NCI-H460 (cell line): ENCODE results near the gene P2RX1. TPM values are rescaled to one million over a fixed set of nuclear protein-coding genes. Genes with fewer than 3 reads are reported as not detected.
A peak's percentile ranks its signal among the peaks of the same experiment; 100 is the strongest.

Experiments
- DNase-seq: peaks from one replicate; pipeline ENCODE4 v3.0.0-alpha.2; 2016; ENCODE audit warnings: low read depth; ENCODE audit errors: extremely low read depth
- total RNA-seq: library from RNA; depleted of rRNA; stranded (reverse); fragments of >200 nt; shearing (Covaris generic); gene quantifications from 2 replicates; pipeline ENCODE4 v1.2.3, GENCODE V29; 2014

Gene P2RX1
- total RNA-seq, 1 experiment from 2014 or later = not detected

DNA sequence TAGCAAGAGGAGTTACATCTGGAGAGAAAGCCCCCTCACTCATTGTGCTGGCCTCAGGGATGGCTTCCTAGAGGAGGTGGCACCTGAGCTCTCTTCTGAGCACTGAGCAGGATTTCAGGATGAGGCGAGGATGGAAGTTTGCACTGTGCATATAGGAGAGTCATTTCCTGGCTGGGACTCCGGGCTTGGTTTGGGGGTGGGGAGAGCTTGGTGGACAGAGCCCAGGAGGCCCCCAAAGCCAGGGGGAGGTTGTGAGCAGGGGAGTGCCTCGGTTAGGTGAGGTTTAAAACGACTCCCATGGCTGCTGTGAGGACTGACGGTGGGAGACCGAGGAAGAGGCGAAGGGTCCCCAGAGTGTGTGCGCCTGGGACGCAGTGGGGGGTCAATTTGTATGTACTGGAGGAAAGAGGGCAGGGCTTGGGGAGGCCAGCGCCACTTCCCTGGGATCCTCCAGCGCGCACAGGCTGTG, 24.6 kb downstream of the P2RX1 start:
- DNase-seq = no peak

DNA sequence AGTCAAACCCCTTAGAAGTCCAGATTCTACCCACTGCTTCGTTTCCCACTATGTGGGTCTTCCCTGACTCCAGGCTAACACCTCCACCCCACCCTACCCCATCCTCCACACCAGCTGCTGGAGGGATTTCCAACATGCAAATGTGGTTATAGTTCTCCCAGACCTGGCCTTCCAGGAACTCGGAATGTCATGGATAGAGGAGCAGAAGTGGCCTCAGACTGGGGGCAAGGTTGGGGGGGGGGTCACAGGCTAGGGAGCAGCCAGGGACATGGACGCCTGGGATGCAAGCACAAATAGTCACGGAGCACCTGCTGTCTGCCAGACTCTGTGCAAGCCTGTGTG, 25.4 kb downstream of the P2RX1 start:
- DNase-seq = no peak

DNA sequence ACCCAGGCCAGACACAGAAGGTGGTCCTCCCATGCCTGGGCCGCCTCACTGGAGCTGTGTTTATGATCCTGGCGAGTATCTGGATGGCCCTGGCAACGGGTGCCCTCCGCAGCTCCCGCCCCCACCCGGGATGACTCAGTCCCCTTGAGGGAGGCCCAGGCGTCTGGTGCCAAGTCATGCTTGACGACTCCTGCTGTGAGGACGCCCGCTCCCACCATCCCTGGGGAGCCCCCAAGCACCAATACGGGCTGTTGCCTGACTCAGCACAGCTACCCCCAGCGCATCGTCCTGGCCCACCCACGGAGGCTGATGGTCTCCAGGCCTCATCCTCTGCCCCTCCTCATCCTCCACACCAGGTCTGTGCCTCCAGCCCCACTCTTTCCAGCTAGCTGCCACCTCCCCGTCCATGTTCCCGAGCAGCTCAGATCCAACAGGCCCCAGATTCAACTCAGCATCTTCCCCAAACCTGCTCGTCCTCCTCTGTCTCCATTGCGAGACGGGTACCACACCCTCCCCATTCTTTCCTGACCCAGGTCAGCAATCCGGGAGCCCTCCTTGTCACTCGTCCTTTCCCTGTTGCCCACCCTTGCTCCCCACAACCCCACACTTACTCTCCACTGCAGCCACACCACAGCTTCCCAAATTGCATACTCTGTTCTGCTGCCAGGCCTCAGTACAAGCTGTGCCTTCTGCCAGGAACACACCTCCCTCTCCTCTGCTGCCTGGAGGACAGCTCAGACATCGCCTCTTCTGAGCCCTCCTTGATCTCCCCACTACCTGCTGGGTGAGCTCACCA, 26.0 kb downstream of the P2RX1 start:
- peak; percentile 91 for DNase-seq

DNA sequence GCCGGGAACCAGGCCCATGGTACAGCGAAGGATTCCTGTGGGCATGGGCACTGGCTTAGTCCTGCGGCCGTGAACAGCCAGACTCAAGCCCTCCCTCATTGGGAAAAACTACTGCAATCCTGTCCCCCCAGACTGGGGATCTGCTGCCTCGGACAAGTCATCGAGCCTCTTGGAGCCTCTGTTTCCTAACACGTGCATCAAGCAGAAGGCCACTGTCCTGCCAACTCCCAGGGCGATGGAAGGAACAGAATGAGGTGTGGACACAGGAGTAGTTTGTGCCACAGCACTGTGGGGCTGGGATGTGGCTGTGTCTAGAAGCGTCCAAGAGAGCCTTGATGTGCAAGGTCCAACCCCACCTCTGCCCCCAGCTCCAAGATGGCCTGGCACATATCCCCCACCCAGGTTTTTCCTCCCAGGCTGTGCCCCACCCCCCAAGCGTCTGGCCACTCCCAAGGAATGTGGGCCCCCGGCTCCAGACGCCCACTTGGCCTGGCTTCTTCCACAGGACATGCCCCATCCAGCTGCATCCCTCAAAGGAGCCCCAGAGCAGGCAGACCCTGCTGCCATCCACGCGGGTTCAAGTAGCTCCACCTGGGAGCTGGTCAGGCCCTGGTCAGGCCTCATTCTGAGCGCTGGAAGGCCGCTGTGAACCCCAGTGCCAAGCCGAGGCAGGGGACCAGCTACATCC, 26.8 kb downstream of the P2RX1 start:
- DNase-seq = no peak

DNA sequence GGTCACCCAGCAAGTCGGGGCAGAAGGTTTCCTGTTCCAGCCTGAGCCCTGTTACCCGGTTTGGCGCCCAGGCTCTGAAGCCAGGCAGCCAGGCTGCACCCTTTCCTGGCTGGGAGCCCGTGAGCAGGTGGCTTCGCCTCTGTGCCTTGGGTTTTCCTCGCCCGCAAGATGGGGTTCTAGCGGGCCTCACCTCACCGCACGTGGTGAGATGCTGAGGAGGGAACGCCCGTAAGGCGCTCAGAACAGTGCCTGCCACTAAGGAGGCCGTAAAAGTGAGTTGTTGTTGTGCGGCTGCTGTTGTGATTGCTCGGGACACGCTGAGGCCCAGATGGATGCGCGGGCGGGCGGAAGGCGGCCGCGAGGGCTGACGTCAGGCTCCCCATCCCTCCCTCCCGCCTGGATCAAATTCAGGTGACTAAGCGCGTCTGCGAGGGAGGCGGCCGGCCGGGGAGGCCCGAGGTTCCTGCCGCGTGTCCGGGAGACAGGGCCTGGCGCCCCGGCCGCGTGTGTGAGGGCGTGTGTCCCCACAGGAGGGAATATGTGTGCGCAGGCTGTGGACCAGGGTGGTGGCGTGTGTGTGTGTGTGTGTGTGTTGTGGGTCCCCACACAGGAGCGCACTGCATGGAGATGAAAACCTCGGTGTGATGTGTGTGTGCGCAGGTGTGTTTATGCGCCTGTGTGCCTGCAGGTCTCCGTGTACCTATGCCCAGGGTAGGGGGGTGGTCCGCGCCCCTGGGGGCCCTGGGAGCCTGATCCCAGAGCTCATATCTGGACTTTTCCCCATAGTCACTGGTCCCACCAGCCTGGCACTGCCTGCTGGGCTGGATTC, 27.7 kb downstream of the P2RX1 start:
- DNase-seq = peak; percentile 91

DNA sequence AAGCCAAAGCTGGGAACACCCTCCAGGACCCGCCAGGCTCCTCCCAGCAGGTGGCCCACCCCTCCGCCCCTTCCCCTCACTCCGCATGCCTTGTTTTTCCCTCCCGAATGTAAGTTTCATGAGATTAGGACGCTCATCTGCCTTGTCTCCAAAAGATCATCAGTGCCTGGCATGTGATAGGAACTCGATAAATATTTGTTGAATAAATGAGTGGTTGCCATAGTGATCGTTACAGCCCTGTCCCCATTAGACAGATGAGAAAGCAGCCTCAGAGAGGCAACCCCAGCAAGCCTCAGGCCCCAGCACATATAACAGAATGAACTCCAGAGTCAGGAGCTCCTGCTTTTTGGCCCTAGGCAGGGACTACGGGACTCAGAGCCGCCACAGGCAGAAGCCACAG, 28.5 kb downstream of the P2RX1 start:
- no peak for DNase-seq

DNA sequence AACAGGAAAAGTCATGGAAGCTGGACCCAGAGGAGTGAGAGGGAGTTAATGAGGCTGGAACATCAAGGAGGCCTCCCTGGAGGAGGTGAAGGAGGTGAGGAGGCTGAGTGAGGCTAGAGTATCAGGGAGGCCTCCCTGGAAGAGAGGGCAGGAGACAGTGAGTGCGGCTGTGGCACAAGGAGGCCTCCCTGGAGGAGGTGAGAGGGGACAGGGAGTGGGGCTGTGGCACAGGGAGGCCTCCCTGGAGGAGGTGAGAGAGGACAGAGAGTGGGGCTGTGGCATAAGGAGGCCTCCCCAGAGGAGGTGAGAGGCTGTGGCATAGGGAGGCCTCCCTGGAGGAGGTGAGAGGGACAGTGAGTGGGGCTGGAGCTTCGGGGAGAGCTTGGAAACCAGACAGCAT, 28.9 kb downstream of the P2RX1 start:
- DNase-seq = no peak

DNA sequence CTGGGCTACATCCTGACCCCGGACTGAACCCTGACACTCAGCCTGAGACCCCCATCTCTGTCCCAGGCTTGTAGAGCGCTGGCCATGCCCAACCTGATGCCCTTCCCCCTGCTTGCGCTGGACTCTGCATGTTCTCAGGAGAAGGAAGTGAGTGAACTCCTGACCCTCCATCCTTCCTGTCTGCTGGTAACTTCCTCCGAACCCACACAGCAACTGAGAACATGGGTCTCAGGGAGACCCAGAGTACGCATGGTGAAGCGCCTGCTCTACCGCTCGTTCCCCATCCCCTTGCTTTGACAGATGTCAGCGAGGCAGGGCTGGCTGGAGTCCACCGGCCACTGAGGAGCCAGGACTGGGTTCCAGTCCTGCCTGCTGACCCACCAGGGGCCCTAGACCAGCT, 29.5 kb downstream of the P2RX1 start:
- DNase-seq = no peak

DNA sequence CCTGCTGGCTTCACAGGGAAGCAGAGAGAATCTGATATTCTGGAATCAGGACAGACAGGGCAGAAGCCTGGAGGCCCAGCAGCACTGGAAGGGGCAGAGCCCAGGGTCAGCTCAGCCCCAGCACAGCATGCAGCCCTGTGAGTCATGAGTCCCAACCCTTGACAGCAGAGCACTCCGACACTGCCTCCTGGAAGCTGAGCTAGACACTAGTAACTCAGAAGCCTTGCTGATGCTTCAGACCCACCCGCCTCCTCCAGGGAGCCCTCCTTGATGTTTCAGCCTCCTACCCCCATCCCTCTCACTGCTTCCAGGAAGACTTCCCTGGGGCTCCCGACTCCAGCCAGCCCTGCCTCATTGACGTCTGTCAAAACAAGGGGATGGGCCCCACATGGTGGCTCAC, 30.3 kb downstream of the P2RX1 start:
- peak; percentile 9 for DNase-seq

DNA sequence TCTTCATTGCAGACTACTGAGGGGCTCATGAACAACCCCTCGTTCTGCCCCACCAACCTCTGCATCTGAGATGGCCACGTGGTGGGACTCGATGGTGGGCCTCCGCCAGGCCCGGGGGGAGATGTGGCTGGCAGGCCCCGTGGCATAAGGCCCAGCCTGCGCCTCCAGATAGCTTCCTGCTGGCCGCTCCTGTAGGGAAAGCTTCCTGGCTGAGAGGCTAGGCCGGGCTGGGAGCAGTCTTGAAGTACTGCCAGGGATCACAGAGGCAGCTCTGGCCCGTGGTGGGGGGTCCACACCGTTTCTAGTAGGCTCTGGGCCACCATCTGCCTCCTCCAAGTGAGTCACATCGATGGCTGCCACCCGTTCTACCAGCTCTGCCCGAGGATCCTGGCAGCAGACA, 31.0 kb downstream of the P2RX1 start:
- no peak for DNase-seq

DNA sequence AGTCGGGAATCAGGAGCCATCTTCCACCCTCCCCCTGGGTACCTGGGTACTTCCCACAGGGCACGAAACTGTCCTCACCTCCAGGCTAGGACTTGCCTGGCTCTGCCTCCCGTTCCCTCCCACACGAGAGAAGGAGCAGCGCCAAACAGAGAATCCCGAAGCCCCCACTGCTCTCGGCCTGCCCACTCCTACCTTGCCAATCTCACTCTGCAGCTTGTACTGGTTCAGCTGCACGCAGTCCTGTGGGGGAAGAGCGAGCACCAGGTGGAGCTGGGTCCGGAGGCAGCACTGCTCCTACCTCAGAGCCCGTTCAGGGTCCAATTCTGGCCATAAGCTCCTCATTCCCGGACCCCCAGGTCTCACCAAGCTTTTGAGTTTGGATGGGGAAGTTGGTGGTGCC, 32.1 kb downstream of the P2RX1 start:
- no peak for DNase-seq

DNA sequence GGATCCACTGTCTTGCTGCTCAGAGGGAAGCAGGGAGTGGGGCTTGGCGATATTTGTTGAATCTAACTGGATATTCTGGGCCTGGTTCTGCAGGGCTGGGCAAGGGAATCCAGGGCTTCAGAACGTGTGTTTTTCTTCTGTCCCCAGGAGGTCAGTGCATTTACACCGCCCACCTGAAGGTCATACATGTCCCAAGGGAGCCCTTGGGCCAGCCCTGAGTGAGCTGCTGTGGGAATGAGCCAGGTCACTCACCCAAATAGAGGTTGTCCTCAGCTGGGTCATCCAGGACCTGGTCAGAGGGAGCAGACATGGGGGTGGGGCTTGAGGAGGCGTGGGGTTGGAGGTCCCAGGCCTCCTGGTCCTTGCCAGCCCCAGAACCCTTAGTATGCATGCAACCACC, 34.0 kb downstream of the P2RX1 start:
- no peak for DNase-seq

DNA sequence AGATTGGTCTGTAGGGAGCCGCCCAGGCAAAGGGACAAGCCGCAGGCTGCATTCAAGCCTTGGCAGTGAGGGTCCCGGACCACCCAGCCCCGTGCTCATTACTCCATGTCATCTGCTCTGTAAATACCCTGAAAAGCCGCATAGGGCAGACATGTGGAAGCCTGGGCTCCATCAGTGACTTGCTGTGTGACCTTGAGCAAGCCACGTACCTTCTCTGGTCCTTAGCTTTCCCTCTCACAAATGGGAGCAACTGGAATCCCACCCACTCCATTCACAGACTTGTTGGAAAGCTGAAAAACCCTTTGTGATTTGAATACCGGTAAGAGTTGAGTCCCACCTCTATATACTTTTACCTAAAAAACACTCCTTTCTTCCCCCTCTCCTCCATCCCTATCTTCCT, 35.3 kb downstream of the P2RX1 start:
- no peak for DNase-seq

DNA sequence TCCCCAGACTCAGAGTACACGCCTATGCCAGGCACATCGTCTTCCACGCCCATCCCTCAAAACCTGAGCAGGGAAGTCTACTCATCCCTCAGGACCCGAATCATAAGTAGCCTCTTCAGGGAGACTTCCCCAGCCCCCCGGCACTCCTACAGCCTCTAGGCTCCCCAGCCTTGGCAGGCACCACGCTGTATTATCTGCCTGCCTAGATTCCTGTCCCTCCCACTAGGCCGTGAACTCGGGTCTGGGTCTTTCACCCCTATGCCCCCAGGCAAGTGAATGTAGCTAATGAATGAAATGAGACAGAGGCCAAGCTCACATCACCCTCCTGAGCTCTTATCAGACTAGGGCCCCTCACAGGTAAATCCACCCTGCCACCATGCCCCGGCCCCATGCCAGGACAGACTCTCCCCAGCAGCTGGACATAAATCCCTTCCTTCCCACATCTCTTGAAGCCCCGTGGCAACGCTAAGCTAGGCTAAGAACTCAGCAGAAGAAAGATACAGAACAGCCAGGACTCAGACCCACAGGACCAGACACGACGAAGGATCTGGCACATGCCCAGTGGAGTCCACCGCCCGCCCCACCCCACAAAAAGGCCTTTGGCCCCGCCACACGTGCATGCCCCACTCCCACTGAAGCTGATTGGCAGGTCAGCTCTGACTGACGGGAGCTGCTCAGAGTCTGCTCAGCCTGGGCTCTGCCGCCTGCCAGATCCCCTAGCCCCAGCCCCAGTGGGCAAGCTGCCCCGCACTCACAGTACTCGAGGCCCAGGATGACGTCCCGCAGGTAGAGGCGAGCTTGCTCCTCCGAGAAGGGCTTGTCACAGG, 36.5 kb downstream of the P2RX1 start:
- no peak for DNase-seq

DNA sequence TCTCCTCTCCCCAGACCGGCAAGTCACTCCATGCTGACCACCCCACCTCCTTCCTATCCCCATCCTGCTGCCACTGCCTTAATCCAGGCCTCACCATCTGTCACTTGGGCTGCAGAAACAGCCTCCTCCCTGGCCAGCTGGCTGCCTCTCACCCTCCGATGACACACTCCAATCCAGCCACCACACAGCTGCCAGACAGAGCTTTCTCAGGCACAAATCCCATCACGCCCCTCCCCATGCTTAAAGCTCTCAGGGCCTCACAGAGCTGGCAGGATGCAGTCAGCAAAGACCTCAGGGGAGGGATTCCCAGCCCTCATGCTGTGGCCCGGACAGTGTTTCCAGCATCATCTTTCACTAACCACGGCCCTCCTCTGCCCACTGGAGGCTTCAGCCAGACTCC, 37.1 kb downstream of the P2RX1 start:
- DNase-seq = no peak

DNA sequence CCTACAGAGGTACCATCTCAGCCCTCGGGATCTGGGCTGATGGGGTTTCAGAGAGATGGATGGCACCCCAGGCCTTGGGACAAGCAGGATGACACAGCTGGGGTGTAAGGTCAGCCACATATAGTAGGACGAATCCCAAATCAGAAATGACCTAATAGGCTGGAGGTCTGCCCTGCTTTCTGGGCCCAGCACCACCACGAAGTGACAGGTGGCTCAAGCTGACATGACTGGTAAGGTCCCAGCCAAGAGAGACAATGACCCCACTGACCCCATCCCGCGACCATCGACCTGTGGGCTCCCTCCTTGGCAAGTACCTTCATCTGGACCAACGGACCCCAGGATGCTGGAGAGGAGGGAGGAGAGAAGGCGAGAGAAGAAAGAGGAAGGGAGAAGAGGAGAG, 39.0 kb downstream of the P2RX1 start:
- DNase-seq = no peak

DNA sequence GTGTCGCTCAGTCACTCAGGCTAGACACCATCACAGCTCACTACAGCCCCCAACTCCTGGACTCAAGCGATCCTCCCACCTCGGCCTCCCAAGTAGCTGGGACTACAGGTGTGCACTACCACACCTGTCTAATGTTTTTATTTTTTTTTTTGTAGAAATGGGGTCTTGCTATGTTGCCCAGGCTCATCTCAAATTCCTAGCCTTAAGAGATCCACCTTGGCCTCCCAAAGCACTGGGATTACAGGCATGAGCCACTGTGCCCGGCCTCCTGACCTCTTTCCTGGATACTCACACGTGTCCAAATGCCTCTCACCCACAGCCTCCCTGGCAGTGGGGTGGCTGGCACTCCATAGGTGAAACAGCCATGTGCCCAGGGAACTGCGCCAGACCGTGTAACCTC, 40.9 kb downstream of the P2RX1 start:
- no peak for DNase-seq

DNA sequence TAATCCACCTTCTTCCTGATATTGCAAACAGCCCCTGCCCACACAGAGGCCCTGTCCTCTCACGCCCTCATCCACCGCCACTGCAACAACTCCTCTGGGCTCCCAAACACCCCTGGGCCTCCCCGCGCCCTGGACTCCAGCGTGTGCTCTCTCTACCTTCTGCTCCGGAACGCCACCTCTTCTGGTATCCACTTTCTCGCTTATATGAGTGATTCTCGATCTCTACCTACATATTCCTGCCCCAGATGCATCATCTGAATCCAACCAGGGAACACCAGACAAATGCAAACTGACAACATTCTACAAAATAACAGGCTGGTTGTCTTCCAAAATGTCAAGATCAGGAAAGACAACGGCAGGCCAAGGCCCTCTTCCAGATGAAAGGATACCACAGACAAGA, 42.4 kb downstream of the P2RX1 start:
- no peak for DNase-seq

DNA sequence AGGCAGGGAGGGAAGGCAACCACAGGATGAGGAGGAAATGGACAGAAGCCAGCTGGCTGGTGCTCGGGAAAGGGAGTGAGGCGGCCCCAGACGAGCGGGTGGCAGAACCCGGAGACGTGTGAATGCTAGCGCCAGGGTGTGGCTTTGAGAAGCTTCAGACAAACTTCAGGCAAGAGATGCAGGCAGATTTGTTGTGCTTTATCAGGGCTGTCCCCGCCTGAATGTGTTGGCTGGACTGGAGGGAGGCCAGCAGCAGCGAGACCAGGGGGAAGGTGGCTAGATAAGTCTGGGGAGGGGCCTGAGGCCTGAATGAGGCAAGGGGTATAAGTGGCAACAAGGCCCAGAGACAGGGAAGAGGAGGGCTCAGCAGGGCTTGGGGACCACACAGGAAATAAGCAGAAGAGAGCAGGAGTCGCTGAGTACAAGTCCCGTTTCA, 45.4 kb downstream of the P2RX1 start:
- DNase-seq = no peak

DNA sequence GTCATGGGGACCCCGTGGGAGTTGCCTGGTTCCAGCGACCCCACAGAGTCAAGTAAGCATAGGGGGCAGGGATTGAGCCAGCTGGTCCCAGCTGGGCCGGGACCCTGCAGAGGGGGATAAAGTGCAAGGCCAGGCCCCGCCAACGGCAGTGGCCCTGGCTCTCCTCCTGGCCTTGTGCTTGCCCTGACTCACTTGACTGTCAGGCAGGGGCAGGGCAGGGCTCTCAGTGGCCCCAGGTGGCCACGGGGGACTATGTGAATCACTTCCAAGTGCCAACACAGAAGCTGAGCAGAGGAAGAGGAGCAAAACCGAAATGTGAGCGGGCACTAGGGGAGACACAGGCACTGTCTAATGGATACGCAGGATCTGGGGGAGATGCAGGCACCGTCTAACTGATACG, 48.7 kb downstream of the P2RX1 start:
- DNase-seq = no peak

DNA sequence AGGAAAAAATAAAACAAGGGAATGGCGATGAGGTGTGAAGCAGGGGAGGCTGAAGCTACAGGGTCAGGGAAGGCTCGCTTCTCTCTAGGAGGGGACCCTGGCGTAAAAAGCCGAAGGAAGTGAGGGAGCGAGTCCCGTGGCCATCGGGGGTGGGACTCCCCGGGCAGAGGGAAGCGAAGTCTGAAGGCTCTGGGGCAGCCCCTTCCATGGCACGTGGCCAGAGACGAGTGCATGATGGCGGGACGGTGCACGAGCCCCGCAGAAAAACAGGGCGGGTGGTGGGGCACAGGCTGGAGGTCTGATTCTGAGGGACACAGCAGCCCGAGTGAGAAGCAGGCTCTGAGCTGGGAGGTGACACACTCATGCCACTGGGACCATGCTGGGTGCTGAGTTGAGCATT, 49.2 kb downstream of the P2RX1 start:
- no peak for DNase-seq
